ENCODE measurements around the gene RPS4Y2. TPM values are rescaled to one million over a fixed set of nuclear protein-coding genes. Genes with fewer than 3 reads are reported as not detected.

Gene RPS4Y2
- total RNA-seq, 4 donors from 2014 or later, result not detected

- no peak overlapping the region for H3K4me3 ChIP-seq
- H3K4me1 ChIP-seq, result no peaks in the 10 kb centered on the region
- H3K36me3 ChIP-seq, result no peaks in the 10 kb centered on the region
- no peak for ATAC-seq
- in situ Hi-C loops (cut with MboI; ENCODE audit: low sequenced_read_pairs in 4 of 4), result no loop called here
- TF ChIP-seq CTCF (IDR thresholded peaks at IDR 0.05 in 4 of 5, conservative IDR thresholded peaks at IDR 0.05 in 1 of 5) (no peak), POLR2A (IDR thresholded peaks at IDR 0.05) (no peak)
- no peaks in the 10 kb centered on the region for H3K9me3 ChIP-seq
- intact Hi-C loops (cut with DNase I; ENCODE audit: low total_unique reads), result no loop called here
- no peaks in the 10 kb centered on the region for H3K27me3 ChIP-seq
- no peak for DNase-seq
- no peak overlapping the region for H3K27ac ChIP-seq
These were observed 16.1 kb upstream of the RPS4Y2 start for GRCh38 chrY:20739806-20740205.

- H3K36me3 ChIP-seq, result no peaks in the 10 kb centered on the region
- H3K9me3 ChIP-seq, result no peaks in the 10 kb centered on the region
- H3K4me1 ChIP-seq, result no peaks in the 10 kb centered on the region
- ATAC-seq (no peak), DNase-seq (no peak)
- H3K27ac ChIP-seq, result no peak overlapping the region
- intact Hi-C loops (cut with DNase I; ENCODE audit: low total_unique reads) (no loop called here), in situ Hi-C loops (cut with MboI; ENCODE audit: low sequenced_read_pairs in 4 of 4) (no loop called here)
- no peaks in the 10 kb centered on the region for H3K27me3 ChIP-seq
- TF ChIP-seq CTCF (IDR thresholded peaks at IDR 0.05 in 4 of 5, conservative IDR thresholded peaks at IDR 0.05 in 1 of 5) (no peak), POLR2A (IDR thresholded peaks at IDR 0.05) (no peak)
- no peak overlapping the region for H3K4me3 ChIP-seq
These were observed 15.3 kb upstream of the RPS4Y2 start for GRCh38 chrY:20740609-20741008.

- no peaks in the 10 kb centered on the region for H3K9me3 ChIP-seq
- intact Hi-C loops (cut with DNase I; ENCODE audit: low total_unique reads), result no loop called here
- H3K36me3 ChIP-seq, result no peaks in the 10 kb centered on the region
- TF ChIP-seq POLR2A (IDR thresholded peaks at IDR 0.05), result no peak
- no peak for TF ChIP-seq CTCF (IDR thresholded peaks at IDR 0.05 in 4 of 5, conservative IDR thresholded peaks at IDR 0.05 in 1 of 5)
- H3K27me3 ChIP-seq, result no peaks in the 10 kb centered on the region
- H3K27ac ChIP-seq, result no peak overlapping the region
- H3K4me3 ChIP-seq, result no peak overlapping the region
- no peak for ATAC-seq
- no peak for DNase-seq
- in situ Hi-C loops (cut with MboI; ENCODE audit: low sequenced_read_pairs in 4 of 4), result no loop called here
- no peaks in the 10 kb centered on the region for H3K4me1 ChIP-seq
These were observed 10.8 kb upstream of the RPS4Y2 start for GRCh38 chrY:20745060-20745459.

- Histone ChIP-seq H3K36me3 (no peaks in the 10 kb centered on the region), H3K4me3 (no peak overlapping the region), H3K27me3 (no peaks in the 10 kb centered on the region), H3K27ac (no peak overlapping the region), H3K4me1 (no peaks in the 10 kb centered on the region), H3K9me3 (no peaks in the 10 kb centered on the region)
- in situ Hi-C loops (cut with MboI; ENCODE audit: low sequenced_read_pairs in 4 of 4) (no loop called here), intact Hi-C loops (cut with DNase I; ENCODE audit: low total_unique reads) (no loop called here)
- no peak for ATAC-seq
- TF ChIP-seq CTCF (IDR thresholded peaks at IDR 0.05 in 4 of 5, conservative IDR thresholded peaks at IDR 0.05 in 1 of 5), result no peak
- no peak for TF ChIP-seq POLR2A (IDR thresholded peaks at IDR 0.05)
- no peak for DNase-seq
These were observed 9.0 kb upstream of the RPS4Y2 start for GRCh38 chrY:20746919-20747318.

- Histone ChIP-seq H3K4me3 (no peak overlapping the region), H3K9me3 (no peaks in the 10 kb centered on the region), H3K4me1 (no peaks in the 10 kb centered on the region), H3K36me3 (no peaks in the 10 kb centered on the region), H3K27ac (no peak overlapping the region), H3K27me3 (no peaks in the 10 kb centered on the region)
- DNase-seq (no peak), ATAC-seq (no peak)
- TF ChIP-seq POLR2A (IDR thresholded peaks at IDR 0.05) (no peak), CTCF (IDR thresholded peaks at IDR 0.05 in 4 of 5, conservative IDR thresholded peaks at IDR 0.05 in 1 of 5) (no peak)
- intact Hi-C loops (cut with DNase I; ENCODE audit: low total_unique reads) (no loop called here), in situ Hi-C loops (cut with MboI; ENCODE audit: low sequenced_read_pairs in 4 of 4) (no loop called here)
These were observed 8.0 kb downstream of the RPS4Y2 start for GRCh38 chrY:20763869-20764268.
